IPS-NIHi7 (cell line): ENCODE measurements around the gene ALX1.

Source experiments
- DNase-seq: peaks from one replicate; pipeline ENCODE4 v3.0.0; 2012; ENCODE audit warnings: mixed read lengths; ENCODE audit errors: extremely low spot score

The ALX1 gene

GRCh38 chr12:85280165-85280983 is at the start of gene ALX1:
TSS of gene ALX1 (plus strand) at chr12:85280220. CDS start at chr12:85280262, 42 bp downstream.
- peak; percentile 74 for DNase-seq

GRCh38 chr12:85237327-85237726 is 42.7 kb upstream of the ALX1 start:
- DNase-seq = no peak

DNA sequence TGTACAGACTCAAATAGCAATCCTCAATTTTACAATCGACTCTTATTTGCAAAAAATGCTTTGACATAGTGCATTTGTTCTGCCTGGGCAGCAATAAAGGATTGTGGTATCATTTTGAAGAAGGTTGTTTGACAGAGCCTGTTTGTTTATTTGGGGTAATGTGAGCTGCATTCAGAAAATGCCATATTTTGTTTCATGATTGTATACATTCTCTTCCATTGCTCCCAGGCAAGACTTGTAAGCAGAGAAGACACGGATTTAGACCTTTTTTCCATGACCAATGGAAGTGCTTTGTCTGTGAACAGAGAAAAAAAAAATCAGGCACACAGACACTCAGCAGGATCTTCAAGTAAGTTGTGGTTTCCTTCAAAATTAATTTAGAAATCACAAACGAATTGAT is 35.5 kb upstream of the ALX1 start:
- DNase-seq = no peak

- DNase-seq = no peak
These were observed 26.2 kb upstream of the ALX1 start for GRCh38 chr12:85253853-85254252.

- no peak for DNase-seq
These were observed 22.3 kb upstream of the ALX1 start for GRCh38 chr12:85257671-85258070.

GRCh38 chr12:85260447-85260846 is 19.6 kb upstream of the ALX1 start:
- DNase-seq = no peak

DNA sequence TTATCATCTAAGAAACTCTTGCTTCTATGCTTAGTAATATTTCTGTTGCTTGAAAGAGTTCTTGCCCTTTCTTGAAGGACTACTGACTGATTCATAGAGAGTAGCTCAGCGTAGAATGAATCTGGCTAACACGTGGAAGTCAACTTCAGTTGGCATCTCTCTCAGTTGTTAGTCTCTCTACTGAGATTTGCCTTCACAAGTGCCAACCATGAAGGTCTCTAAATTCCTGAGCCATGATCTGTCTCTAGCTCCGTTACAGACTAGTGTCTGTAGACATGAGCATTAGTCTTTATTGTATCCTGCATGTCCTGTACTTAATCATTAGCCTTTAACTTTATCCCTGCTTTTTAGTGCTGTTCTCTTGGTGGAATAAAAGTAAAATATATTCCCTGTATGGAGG is 19.1 kb upstream of the ALX1 start:
- DNase-seq = no peak

GRCh38 chr12:85266356-85266755 is 13.7 kb upstream of the ALX1 start:
- DNase-seq = no peak

DNA sequence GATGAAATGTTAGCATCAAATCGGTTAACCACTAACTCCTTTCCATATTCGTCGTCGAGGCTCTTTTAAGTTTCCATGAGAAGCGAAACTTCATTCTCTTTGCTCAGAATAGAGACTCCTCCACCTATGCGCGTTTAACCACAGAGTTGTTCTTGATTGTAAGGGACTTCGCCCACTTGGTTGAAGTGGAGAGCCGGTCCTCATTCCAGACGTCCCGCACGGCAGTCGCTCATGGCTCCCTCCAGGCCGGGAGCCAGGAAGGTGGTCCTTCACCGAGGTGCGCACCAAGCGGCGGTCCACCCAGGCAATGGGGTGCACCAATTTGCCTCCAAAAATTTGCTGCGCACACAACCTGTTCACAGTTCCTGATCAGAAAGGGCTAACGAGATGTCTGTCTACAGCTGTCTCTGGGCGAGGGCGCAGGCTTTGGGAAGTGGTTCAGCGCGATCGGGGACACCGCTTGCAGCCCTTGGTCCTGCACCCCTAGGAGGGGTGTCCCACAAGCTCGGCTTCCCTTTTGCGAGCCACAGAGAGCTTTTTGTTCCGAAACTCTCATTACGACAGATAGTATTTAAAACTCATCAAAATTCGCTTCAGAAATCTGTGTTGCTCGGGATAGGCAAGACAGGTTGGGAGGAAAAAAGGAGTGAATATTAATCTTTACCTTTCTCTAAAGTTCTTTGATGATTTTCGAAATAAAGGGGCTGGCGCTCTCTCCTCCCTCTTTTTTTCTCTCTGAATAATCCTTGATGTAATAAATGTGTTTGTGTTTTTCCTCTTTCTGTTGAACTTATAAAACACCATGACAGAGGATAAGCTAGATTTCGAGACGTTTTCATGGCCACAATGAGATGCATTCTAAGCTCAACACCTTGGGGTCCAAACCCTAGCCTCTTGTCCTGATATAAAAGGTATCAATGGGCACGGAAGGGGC is 6.4 kb upstream of the ALX1 start:
- peak; percentile 30 for DNase-seq

GRCh38 chr12:85274315-85274651 is 5.7 kb upstream of the ALX1 start:
- no peak for DNase-seq

DNA sequence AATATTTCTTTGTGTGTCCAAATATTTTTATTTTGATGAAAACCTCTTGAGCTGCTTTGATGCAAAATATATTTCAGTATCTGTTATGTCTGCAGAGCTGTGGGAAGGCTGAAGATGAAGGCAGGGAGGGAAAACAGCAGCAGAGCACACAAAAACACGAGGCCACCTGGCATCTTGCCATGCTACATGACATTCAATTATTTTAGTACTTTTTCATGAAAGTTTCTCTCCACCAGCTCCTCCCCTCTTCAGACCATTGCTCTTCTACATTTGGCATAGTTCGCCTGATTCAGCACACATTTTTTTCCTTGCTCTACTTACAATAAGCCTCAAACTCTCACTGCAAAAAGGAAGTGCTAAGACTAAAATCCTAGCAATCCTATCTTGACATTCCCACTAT is 4.6 kb upstream of the ALX1 start:
- no peak for DNase-seq

GRCh38 chr12:85277191-85277590 is 2.8 kb upstream of the ALX1 start:
- no peak for DNase-seq

DNA sequence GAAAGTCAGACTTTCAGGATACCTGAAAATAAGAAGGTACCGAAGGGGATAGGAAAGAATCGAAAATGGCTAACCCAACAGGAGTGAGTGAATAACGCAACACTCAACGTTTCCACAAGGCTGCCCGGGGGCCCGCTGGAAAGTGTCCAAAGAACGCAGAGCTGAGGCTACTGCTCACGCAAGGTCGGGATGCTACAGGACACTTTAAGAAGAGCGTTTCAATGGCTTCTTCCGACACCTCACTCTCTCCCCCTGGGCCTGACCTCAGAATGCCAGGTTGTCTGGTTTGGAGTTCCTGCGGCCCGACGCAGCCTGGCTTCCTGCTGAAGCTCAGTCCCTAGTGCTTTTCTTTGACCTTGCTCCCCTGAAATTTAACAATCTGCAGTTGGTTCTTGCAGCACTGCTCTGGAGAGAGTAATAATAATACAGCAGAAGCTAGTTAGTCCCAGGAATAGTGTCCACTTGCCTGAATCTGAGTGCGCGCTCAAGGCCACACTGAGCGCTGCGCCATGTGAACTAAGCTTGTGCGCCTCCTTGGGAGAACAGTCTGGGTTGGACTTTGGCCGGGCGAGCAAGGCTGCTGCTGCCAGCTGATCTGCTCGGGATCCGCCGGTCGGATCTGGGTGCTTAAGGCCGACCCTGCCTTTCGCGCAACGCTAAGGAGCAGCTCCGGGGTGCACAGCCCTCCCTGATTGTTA is 2.0 kb upstream of the ALX1 start:
- peak; percentile 22 for DNase-seq

DNA sequence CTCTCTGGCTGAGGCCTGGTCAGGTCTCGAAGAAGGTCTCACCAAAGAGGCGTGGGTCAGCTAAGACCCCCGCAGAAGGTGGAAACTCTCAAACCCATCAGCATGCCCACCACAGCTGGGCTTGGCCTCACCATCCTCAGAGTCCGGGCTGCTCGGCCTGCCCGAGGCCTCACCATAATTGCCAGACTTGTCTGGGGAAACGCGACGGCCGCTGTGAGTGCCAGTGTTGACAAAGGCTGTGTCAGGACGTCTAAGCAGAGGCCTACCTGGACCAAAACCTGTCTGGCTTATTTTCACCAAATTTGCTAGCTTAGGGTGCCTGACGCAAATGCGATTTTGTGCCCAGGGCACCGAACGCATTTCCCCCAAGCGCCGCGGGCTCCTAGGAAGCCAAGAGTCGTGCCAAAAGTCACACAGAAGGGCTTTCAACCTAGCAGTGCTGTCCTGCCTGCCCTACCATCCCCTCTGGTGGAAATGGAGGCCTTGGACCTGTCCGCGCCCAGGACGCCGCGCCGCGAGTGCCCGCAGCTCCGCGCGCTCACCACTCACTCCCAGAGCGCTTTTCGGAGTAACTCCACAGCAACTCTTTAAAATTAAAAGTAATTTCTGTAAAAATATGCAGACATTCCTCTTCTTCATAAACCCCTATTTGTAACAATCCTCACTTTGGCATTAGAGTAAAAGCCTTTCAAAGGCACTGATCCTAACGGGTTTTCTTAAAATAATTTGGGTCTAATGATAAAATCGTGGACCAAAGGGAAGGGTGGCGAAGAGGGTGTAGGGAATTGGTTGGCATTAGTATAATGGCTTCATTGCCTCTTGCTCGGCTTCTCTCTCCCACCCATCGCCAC is 1.2 kb upstream of the ALX1 start:
- peak; percentile 16 for DNase-seq

DNA sequence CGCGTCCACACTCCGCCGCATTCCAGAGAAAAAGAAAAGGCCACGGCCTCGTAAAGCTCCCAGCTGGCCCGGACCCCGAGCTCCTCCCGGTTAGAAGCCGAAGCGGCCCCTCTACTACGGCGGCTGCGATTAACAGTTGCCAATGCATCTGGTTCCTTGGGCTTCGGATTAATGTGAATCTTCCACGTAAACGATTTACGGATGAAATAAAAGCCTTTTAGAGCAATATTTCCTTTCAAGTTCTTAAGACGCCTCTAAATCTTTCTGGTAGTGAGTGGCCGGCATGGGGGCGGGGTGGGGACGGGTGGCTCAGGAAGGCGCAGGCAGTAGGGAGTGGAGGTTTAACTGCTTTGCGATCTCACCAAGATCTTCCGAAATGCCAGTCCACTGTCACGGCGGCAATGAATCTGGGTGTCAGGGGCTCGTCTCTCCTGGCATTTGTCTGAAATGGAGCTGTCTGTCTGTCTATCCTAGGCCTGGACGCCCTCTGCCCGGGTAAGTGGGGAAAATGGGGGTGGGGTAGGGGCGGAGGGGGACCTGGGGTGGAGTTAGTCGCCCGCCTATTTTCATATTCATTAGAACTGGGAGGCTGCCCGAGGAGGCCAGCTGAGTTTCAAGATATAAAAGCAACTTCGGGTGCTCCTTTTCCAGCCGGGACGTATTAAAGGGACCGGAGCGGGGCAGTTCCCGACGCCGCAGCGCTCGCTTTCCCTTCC is 413 bp upstream of the ALX1 start:
- peak; percentile 16 for DNase-seq

DNA sequence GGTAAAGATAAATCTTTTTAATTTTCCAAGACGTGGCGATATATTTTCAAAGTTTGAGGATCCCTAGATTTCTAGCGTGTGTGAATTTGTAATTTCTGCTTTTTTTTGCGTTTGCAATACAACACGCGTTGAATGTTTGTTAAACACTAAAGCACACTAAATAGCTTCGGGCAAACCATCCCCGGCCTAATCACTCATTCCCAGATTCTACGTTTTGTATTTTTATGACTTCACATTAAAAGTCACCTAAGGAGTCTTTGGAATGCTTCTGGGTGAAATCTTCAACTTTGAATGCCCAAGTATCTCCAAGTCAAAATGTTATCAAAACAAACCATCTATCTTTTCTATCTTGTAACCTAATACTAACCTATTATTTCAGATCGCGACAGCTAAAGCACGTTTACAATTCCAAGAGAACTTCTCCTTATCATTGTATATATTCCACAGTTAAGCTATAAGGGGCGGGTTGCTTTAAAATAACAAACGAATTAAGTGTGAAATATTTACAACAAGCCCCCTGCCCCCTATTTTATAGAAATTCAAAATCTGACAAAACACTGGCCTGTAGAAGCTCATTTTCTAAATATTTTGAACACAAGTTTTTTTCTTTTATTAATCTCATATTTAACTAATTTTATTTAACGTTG is 1.1 kb downstream of the ALX1 start:
- DNase-seq = no peak

GRCh38 chr12:85281636-85282312 is 1.8 kb downstream of the ALX1 start:
- DNase-seq = no peak

GRCh38 chr12:85283560-85283959 is 3.5 kb downstream of the ALX1 start:
- no peak for DNase-seq

GRCh38 chr12:85296362-85296761 is 16.3 kb downstream of the ALX1 start:
- no peak for DNase-seq

GRCh38 chr12:85299053-85299452 is 19.0 kb downstream of the ALX1 start:
- DNase-seq = no peak
